Nephron progenitor cell (in vitro differentiated cells): ENCODE results near the gene POLR1E.

Experiments
- DNase-seq: peaks from one replicate; pipeline ENCODE4 v3.0.0; 2021
- H3K27ac Mint-ChIP-seq: 2 replicates; pipeline ENCODE4 v1.8.0; 2021; ENCODE audit warnings: mild to moderate bottlenecking, moderate library complexity, mixed read lengths
- H3K27me3 Mint-ChIP-seq: 2 replicates; pipeline ENCODE4 v1.8.0; 2021; ENCODE audit warnings: mild to moderate bottlenecking, low read depth, mixed read lengths; ENCODE audit not compliant: poor library complexity
- H3K36me3 Mint-ChIP-seq: 2 replicates; pipeline ENCODE4 v1.8.0; 2021; ENCODE audit warnings: low read depth, mixed read lengths
- H3K4me1 Mint-ChIP-seq: 2 replicates; pipeline ENCODE4 v1.8.0; 2021; ENCODE audit warnings: mixed read lengths
- H3K4me3 Mint-ChIP-seq: 2 replicates; pipeline ENCODE4 v1.8.0; 2021; ENCODE audit warnings: mild to moderate bottlenecking, moderate library complexity, mixed read lengths
- H3K9me3 Mint-ChIP-seq: 2 replicates; pipeline ENCODE4 v1.8.0; 2021; ENCODE audit warnings: mild to moderate bottlenecking, moderate library complexity, mixed read lengths
- TF ChIP-seq, protein P1 (sequence below): fragments of 200-600 bp; sonication (generic); IDR thresholded peaks from 2 replicates; pipeline ENCODE4 v1.5.0; 2021; ENCODE audit warnings: antibody characterized with exemption

The POLR1E gene

GRCh38 chr9:37447111-37447510 is 38.6 kb upstream of the POLR1E start:
- H3K27ac Mint-ChIP-seq = no peak overlapping the region
- H3K4me1 Mint-ChIP-seq = peaks cover 11% of the 10 kb centered on the region
- H3K27me3 Mint-ChIP-seq = peaks cover 3% of the 10 kb centered on the region
- DNase-seq = no peak
- H3K36me3 Mint-ChIP-seq = peaks cover 56% of the 10 kb centered on the region
- TF ChIP-seq, protein P1, sequence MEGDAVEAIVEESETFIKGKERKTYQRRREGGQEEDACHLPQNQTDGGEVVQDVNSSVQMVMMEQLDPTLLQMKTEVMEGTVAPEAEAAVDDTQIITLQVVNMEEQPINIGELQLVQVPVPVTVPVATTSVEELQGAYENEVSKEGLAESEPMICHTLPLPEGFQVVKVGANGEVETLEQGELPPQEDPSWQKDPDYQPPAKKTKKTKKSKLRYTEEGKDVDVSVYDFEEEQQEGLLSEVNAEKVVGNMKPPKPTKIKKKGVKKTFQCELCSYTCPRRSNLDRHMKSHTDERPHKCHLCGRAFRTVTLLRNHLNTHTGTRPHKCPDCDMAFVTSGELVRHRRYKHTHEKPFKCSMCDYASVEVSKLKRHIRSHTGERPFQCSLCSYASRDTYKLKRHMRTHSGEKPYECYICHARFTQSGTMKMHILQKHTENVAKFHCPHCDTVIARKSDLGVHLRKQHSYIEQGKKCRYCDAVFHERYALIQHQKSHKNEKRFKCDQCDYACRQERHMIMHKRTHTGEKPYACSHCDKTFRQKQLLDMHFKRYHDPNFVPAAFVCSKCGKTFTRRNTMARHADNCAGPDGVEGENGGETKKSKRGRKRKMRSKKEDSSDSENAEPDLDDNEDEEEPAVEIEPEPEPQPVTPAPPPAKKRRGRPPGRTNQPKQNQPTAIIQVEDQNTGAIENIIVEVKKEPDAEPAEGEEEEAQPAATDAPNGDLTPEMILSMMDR = no peak
- H3K9me3 Mint-ChIP-seq = no peaks in the 10 kb centered on the region
- no peak overlapping the region for H3K4me3 Mint-ChIP-seq

DNA sequence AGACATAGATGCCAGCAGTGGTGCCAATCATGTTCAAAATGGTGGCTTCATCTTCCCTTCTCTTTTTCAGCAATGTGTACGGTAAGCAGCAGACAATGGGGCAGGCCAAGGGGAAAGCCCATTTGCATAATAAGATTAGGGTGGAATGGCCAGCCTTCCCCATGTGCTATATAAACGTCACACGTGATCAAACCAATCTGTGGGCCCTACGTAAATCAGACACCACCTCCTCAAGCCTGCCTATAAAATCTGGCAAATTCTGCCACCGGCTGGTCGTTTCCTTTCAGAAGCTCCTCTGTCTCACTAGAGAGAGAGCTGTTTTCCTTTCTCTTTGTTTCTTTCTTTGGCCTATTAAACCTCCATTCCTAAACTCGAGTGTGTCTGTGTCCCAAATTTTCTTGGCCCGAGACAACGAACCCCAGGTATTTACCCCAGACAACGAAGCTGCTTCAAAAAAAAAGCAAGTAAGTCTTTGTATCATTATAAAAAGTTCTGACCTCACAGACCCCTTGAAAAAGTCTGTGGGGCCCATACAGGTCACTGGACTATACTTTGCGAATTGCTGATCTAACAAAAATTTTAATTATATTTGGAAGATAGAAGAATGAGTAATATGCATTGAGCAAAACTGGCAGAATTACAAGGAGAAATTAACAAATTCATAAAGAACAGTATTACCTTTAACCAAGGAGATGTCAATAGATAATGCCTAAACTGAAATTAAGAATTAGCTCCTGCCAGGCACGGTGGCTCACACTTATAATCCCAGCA is 35.7 kb upstream of the POLR1E start:
- DNase-seq = no peak
- Mint-ChIP-seq H3K4me1 (peaks cover 7% of the 10 kb centered on the region), H3K27me3 (peaks cover 3% of the 10 kb centered on the region), H3K9me3 (peaks cover 5% of the 10 kb centered on the region), H3K27ac (peak overlapping the region; percentile 92), H3K36me3 (peaks cover 50% of the 10 kb centered on the region), H3K4me3 (no peak overlapping the region)
- TF ChIP-seq, protein P1 = no peak

DNA sequence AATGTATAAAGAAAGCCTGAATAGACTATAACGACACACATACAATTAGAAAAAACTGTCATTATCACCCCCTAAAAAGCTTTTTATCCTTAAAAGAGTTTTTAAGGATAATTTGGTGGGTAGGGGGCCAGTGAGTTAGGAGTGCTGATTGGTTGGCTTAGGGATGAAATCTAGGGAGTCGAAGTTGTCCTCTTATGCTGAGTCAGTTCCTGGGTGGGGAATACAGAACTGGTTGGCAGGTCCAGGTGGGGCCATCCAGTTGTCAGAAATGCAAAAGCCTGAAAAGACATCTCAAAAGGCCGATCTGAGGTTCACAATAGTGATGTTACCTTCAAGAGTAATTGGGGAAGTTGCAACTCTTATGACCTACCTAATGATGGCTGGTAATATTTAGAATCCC is 34.1 kb upstream of the POLR1E start:
- Mint-ChIP-seq H3K4me1 (peaks cover 7% of the 10 kb centered on the region), H3K4me3 (no peak overlapping the region), H3K9me3 (peaks cover 19% of the 10 kb centered on the region), H3K27ac (peak overlapping the region; percentile 36), H3K36me3 (peaks cover 63% of the 10 kb centered on the region), H3K27me3 (peaks cover 3% of the 10 kb centered on the region)
- DNase-seq = no peak
- TF ChIP-seq, protein P1 = no peak

DNA sequence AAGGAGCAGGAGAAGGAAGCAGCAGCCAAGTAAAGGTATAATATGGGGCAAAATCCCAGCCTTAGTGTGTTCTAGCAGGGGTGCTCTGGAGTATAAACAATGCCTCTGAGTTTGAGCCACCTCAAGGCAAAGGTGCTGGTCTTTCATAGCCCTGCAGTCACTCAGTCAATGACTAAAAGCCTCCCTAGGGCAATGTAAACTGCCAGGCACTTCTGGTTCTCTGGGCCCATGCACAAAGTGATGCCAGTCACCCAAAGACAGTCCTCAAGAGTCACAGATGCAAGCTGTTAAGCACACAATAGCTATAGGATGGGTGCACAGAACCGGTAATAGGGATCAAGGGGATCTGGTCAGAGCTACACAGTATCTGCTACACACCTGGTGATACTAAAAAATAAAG is 33.1 kb upstream of the POLR1E start:
- Mint-ChIP-seq H3K4me1 (peaks cover 7% of the 10 kb centered on the region), H3K9me3 (peaks cover 26% of the 10 kb centered on the region), H3K27me3 (peaks cover 3% of the 10 kb centered on the region), H3K4me3 (no peak overlapping the region), H3K36me3 (peaks cover 67% of the 10 kb centered on the region), H3K27ac (no peak overlapping the region)
- TF ChIP-seq, protein P1 = no peak
- DNase-seq = no peak

- Mint-ChIP-seq H3K27me3 (peaks cover 3% of the 10 kb centered on the region), H3K9me3 (peaks cover 29% of the 10 kb centered on the region), H3K36me3 (peaks cover 73% of the 10 kb centered on the region), H3K4me1 (peaks cover 7% of the 10 kb centered on the region), H3K4me3 (no peak overlapping the region), H3K27ac (no peak overlapping the region)
- no peak for DNase-seq
- TF ChIP-seq, protein P1 = no peak
These were observed 31.9 kb upstream of the POLR1E start for GRCh38 chr9:37453827-37454226.

DNA sequence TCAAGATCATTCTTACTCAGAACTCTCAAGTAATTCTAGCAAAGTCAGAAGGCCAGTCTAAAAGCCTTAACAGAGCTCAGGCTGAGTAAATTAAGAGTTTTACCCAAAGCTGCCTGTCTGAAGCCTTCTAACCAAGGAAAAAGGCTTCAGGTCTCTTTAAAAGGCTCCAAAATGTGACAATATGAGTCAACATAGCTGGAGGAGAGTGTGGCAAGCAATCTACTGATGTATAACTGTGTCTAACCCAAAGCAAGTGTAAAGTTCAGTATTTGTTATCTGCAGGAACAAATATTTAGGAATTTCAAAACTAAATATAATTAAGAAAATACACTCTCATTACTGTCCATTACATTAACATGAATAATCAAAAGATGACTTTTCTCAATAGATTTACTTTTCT is 31.5 kb upstream of the POLR1E start:
- Mint-ChIP-seq H3K9me3 (peaks cover 29% of the 10 kb centered on the region), H3K36me3 (peaks cover 77% of the 10 kb centered on the region), H3K27me3 (peaks cover 3% of the 10 kb centered on the region), H3K4me1 (peaks cover 7% of the 10 kb centered on the region), H3K4me3 (no peak overlapping the region), H3K27ac (no peak overlapping the region)
- DNase-seq = no peak
- TF ChIP-seq, protein P1 = no peak
